K562 (cell line): ENCODE results near the gene SPANXN2. TPM values are rescaled to one million over a fixed set of nuclear protein-coding genes. Genes with fewer than 3 reads are reported as not detected.
"Not testable (repeated sequence)": the region's sequence is repeated elsewhere in the genome, so short reads cannot be mapped to it uniquely, and the experiment has no call there.

Experiments used
- ATAC-seq: fragments of 200-7000 bp; cut with Tn5 transposase; 3 replicates; pipeline ENCODE4 v1.9.1; 2020; ENCODE audit warnings: moderate library complexity
- BruUV-seq: library from RNA; stranded (reverse); fragments of 400-500 nt; replicated peaks from 2 replicates; lab custom pipeline; 2021; lab: Mats Ljungman, UMichigan
- CTCF ChIA-PET: fragments of 300-600 bp; formaldehyde crosslinking; extraction: SDS; loops from one replicate; lab custom pipeline; 2021; ENCODE audit warnings: low intra/inter-chr PET ratio; lab: Yijun Ruan, JAX
- POLR2A ChIA-PET: fragments of 300-600, 350-650 bp; sonication (Branson Sonifier 250); formaldehyde crosslinking; extraction: SDS; loops from one replicate; lab custom pipeline; 2021; ENCODE audit warnings: antibody characterized with exemption, inconsistent platforms; lab: Yijun Ruan, JAX
- DNase-seq, 4 experiments: peaks; one replicate each; pipeline versions ENCODE4 v3.0.0 to v3.0.0-alpha.2; 2011 to 2018; ENCODE audit warnings: low spot score in 3 of 4, mixed read lengths in 3 of 4; ENCODE audit errors: extremely low read depth in 1 of 4
- FAIRE-seq: peaks from 2 replicates; lab custom pipeline; 2011; peaks lifted over from hg19 to GRCh38; lab: Jason Lieb, UNC
- H2AFZ ChIP-seq: 2 replicates; pipeline ENCODE4 v1.6.0; 2011; ENCODE audit warnings: low read depth, low read length, control low read depth, inconsistent platforms
- H3K27ac ChIP-seq: fragments of 200-600 bp; 3 replicates; pipeline ENCODE4 v1.8.0; 2011; ENCODE audit warnings: low read depth, mild to moderate bottlenecking, control low read depth, inconsistent platforms, low read length, moderate library complexity, mixed read lengths; ENCODE audit errors: extremely low read depth
- H3K27me3 ChIP-seq, 2 experiments: fragments of 300-600 bp in 1 of 2; 2 replicates in 1 of 2; 3 replicates in 1 of 2; pipeline versions ENCODE4 v1.6.0 to v1.8.0; 2011; ENCODE audit warnings: inconsistent platforms in 2 of 2, low read length in 2 of 2, mild to moderate bottlenecking in 1 of 2, mixed read lengths in 1 of 2, moderate library complexity in 1 of 2; ENCODE audit not compliant: control insufficient read depth in 2 of 2, insufficient read depth in 2 of 2
- H3K36me3 ChIP-seq: fragments of 300-600 bp; 3 replicates; pipeline ENCODE4 v1.8.0; 2011; ENCODE audit warnings: mild to moderate bottlenecking, low read length, inconsistent platforms; ENCODE audit not compliant: control insufficient read depth, insufficient read depth
- H3K4me1 ChIP-seq, 2 experiments: fragments of 200-600 bp in 1 of 2; replicated peaks in 1 of 2; 2 replicates in 1 of 2; 3 replicates in 1 of 2; pipeline versions ENCODE4 v1.5.1 to v1.8.0; 2011; ENCODE audit warnings: inconsistent platforms in 2 of 2, low read length in 2 of 2, mild to moderate bottlenecking in 1 of 2, mixed read lengths in 1 of 2, moderate library complexity in 1 of 2; ENCODE audit not compliant: control insufficient read depth in 2 of 2, insufficient read depth in 2 of 2
- H3K4me2 ChIP-seq: 2 replicates; pipeline ENCODE4 v1.6.1; 2011; ENCODE audit warnings: low read length, control low read depth, inconsistent platforms, mixed read lengths; ENCODE audit not compliant: insufficient read depth
- H3K4me3 ChIP-seq: fragments of 200-600 bp; sonication (generic), shearing (Covaris generic); 2 replicates; pipeline ENCODE4 v1.5.1; 2016; ENCODE audit warnings: control low read depth, inconsistent platforms
- H3K79me2 ChIP-seq: fragments of 200-600 bp; 3 replicates; pipeline ENCODE4 v1.8.0; 2011; ENCODE audit warnings: low read length, inconsistent platforms; ENCODE audit not compliant: control insufficient read depth, insufficient read depth
- H3K9ac ChIP-seq, 2 experiments: 2 replicates each; pipeline versions ENCODE4 v1.6.0 to v1.6.1; 2011; ENCODE audit warnings: low read depth in 2 of 2, low read length in 2 of 2, control low read depth in 1 of 2, inconsistent platforms in 1 of 2, mild to moderate bottlenecking in 1 of 2, mixed read lengths in 1 of 2; ENCODE audit not compliant: insufficient read depth in 1 of 2
- H3K9me1 ChIP-seq: one replicate; pipeline ENCODE4 v1.6.0; 2011; ENCODE audit warnings: inconsistent platforms, mild to moderate bottlenecking, low read length, moderate library complexity; ENCODE audit not compliant: control insufficient read depth, insufficient read depth
- H3K9me3 ChIP-seq: replicated peaks from 2 replicates; pipeline ENCODE4 v1.5.1; 2011; ENCODE audit warnings: low read depth, low read length, inconsistent platforms; ENCODE audit not compliant: control insufficient read depth, insufficient read depth
- H4K20me1 ChIP-seq: replicated peaks from 2 replicates; pipeline ENCODE4 v1.6.1; 2011; ENCODE audit warnings: low read length, inconsistent platforms, mixed read lengths; ENCODE audit not compliant: control insufficient read depth, insufficient read depth
- ATF6 ChIP-seq: sonication (generic); formaldehyde crosslinking; IDR thresholded peaks from 2 replicates; pipeline ENCODE4 v1.4.0; 2020; ENCODE audit warnings: mild to moderate bottlenecking, missing genetic modification reagents
- KLF13 ChIP-seq: fragments of 450-650 bp; IDR thresholded peaks from 2 replicates; pipeline ENCODE4 v1.6.1; 2016; ENCODE audit warnings: missing genetic modification characterization, low read depth, mild to moderate bottlenecking, missing compliant biosample characterization, moderate library complexity, borderline replicate concordance
- NELFE ChIP-seq: IDR thresholded peaks from 2 replicates; pipeline ENCODE4 v1.6.1; 2011; ENCODE audit warnings: mild to moderate bottlenecking; ENCODE audit not compliant: insufficient read depth, insufficient read length
- WGBS: fragments of 100-300 bp; shearing (Covaris generic); methylation state at CpG from one replicate; pipeline ENCODE4 v1.1.6; 2016; ENCODE audit warnings: low coverage, mixed read lengths; ENCODE audit not compliant: insufficient coverage; ENCODE audit errors: missing lambda C conversion rate; 5-methylcytosine and 5-hydroxymethylcytosine counted together
- in situ Hi-C: fragments of 300-500 bp; cut with MboI; formaldehyde crosslinking; loops from 4 replicates; pipeline ENCODE4 v1.15.0; 2018; ENCODE audit warnings: inconsistent platforms, mixed read lengths
- intact Hi-C: fragments of 100-400 bp; cut with micrococcal nuclease; formaldehyde crosslinking; loops from 2 replicates; pipeline ENCODE4 v1.14.2; 2022
- polyA plus RNA-seq, 8 experiments: library from polyadenylated mRNA; depleted of rRNA in 4 of 8; stranded (reverse) in 5 of 8; unstranded in 3 of 8; fragments of >200 nt; fragmentation: Nextera tagmentation in 2 of 8; fragmentation: Illumina TruSeq in 1 of 8; extraction: Ambion mirVana in 2 of 8; extraction: Trizol in 1 of 8; gene quantifications; 2 replicates each; pipeline versions ENCODE4 v1.2.1 to v1.2.3, GENCODE V29; 2011 to 2014; ENCODE audit warnings: inconsistent platforms in 1 of 8, missing spikeins in 1 of 8
- total RNA-seq, 7 experiments: library from RNA; depleted of rRNA in 6 of 7; stranded (reverse); fragments of >200 nt in 6 of 7; fragmentation: Illumina TruSeq in 2 of 7; extraction: Trizol in 2 of 7; gene quantifications; 2 replicates each; pipeline versions ENCODE4 v1.2.1 to v1.2.3, GENCODE V29; 2011 to 2021; ENCODE audit warnings: low replicate concordance in 1 of 7

The SPANXN2 gene
- total and polyA plus RNA-seq, 9 of the 15 experiments (the other 6 are each of a cell fraction or from before 2014, with no cell fraction given): not detected

- no peak for TF ChIP-seq KLF13 (tag)
- no peak for TF ChIP-seq NELFE
- no peak for TF ChIP-seq ATF6 (CRISPR knock-in tag)
Measured at GRCh38 chrX:143768976-143769375, 48.4 kb upstream of the SPANXN2 start (continued).

GRCh38 chrX:143767789-143768188, 47.2 kb upstream of the SPANXN2 start:
- H3K9me3 ChIP-seq, H3K9me1 ChIP-seq, in situ Hi-C loops, POLR2A ChIA-PET, ATAC-seq, H3K4me2 ChIP-seq, DNase-seq, H3K4me1 ChIP-seq, BruUV-seq, H3K79me2 ChIP-seq, H3K9ac ChIP-seq, H4K20me1 ChIP-seq, H3K36me3 ChIP-seq, H2AFZ ChIP-seq, intact Hi-C loops, FAIRE-seq, H3K27ac ChIP-seq, CTCF ChIA-PET, H3K4me3 ChIP-seq, H3K27me3 ChIP-seq: not testable (repeated sequence)
- WGBS: 0% methylated on average over 4 of the region's 12 CpGs
